Measurements from ENCODE around the gene LCA5L. TPM values are rescaled to one million over a fixed set of nuclear protein-coding genes. Genes with fewer than 3 reads are reported as not detected.
"Not testable (repeated sequence)": the region's sequence is repeated elsewhere in the genome, so short reads cannot be mapped to it uniquely, and the experiment has no call there.

LCA5L gene
- total RNA-seq, 1 donor from 2014 or later, result 2.0 TPM

DNA sequence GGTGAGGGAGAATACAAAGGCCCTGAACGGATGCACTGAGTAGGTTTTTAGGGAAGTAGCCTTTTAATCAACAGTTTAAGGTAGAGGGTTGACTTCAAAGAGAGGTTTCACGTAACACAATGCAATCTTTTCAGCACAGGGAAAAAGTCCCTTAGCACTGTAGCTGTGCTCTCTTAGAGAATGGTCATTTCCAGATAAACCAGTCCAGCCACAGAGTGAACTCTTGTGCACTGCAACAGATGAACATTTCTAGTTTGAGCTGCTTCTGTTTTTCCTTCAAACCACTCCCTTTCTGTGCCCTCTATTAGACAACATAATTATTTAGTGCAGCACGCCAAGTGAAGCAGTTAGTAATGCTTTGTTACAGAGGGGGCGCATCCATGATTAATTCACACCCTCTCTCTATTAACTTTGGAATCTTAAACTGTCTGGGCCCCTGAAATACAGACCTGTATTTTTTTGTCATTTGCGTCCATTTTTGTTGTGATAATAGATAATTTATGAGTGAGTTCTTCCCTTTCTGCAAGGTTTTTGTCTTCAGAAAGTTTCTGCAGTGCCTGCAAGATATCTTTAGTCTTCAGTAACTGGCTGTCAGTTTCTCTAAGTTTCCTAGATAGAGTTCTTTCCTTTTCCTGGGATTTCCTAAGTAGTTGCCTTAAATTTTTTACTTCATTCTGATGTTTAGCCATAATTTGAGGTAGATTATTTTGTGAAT, 22.9 kb downstream of the LCA5L start:
- DNase-seq (ENCODE audit: low read depth) (no peak), FAIRE-seq (peak; percentile 17)
- H3K9me3 ChIP-seq (ENCODE audit: insufficient read depth, low read depth, low read length), result no peaks in the 10 kb centered on the region
- H3K4me2 ChIP-seq (ENCODE audit: low read length), result no peak overlapping the region
- H4K20me1 ChIP-seq (ENCODE audit: insufficient read depth, low read length), result no peaks in the 10 kb centered on the region
- no peaks in the 10 kb centered on the region for H3K27me3 ChIP-seq (ENCODE audit: insufficient read depth, low read length)
- no peaks in the 10 kb centered on the region for H3K4me1 Mint-ChIP-seq (ENCODE audit: low read depth, unreplicated experiment)
- no peaks in the 10 kb centered on the region for H3K4me1 ChIP-seq (ENCODE audit: insufficient read depth, low read length)
- H3K36me3 ChIP-seq (ENCODE audit: insufficient read depth, low read length), result no peaks in the 10 kb centered on the region
- H3K27me3 Mint-ChIP-seq (ENCODE audit: low read depth, unreplicated experiment), result no peaks in the 10 kb centered on the region
- peaks cover 5% of the 10 kb centered on the region for H3K36me3 Mint-ChIP-seq (ENCODE audit: low read depth, unreplicated experiment)
- H3K79me2 ChIP-seq (ENCODE audit: insufficient read depth, low read length), result no peaks in the 10 kb centered on the region
- H3K9ac ChIP-seq (ENCODE audit: low read length), result no peak overlapping the region
- no peak overlapping the region for H3K4me3 ChIP-seq (ENCODE audit: insufficient read depth, low read depth, low read length)
- no peak overlapping the region for H3K27ac Mint-ChIP-seq (ENCODE audit: unreplicated experiment)
- H3K4me3 Mint-ChIP-seq (ENCODE audit: unreplicated experiment), result no peak overlapping the region
- TF ChIP-seq, protein P1, sequence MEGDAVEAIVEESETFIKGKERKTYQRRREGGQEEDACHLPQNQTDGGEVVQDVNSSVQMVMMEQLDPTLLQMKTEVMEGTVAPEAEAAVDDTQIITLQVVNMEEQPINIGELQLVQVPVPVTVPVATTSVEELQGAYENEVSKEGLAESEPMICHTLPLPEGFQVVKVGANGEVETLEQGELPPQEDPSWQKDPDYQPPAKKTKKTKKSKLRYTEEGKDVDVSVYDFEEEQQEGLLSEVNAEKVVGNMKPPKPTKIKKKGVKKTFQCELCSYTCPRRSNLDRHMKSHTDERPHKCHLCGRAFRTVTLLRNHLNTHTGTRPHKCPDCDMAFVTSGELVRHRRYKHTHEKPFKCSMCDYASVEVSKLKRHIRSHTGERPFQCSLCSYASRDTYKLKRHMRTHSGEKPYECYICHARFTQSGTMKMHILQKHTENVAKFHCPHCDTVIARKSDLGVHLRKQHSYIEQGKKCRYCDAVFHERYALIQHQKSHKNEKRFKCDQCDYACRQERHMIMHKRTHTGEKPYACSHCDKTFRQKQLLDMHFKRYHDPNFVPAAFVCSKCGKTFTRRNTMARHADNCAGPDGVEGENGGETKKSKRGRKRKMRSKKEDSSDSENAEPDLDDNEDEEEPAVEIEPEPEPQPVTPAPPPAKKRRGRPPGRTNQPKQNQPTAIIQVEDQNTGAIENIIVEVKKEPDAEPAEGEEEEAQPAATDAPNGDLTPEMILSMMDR (IDR thresholded peaks at IDR 0.05; ENCODE audit: insufficient read depth, low read depth, low read length), result no peak
- TF ChIP-seq EZH2 (IDR thresholded peaks at IDR 0.05; ENCODE audit: insufficient read depth, low read length), result no peak
- H3K27ac ChIP-seq (ENCODE audit: low read depth, low read length), result no peak overlapping the region
- no peak overlapping the region for H2AFZ ChIP-seq (ENCODE audit: low read depth, low read length)
- no peaks in the 10 kb centered on the region for H3K9me3 Mint-ChIP-seq (ENCODE audit: unreplicated experiment)

DNA sequence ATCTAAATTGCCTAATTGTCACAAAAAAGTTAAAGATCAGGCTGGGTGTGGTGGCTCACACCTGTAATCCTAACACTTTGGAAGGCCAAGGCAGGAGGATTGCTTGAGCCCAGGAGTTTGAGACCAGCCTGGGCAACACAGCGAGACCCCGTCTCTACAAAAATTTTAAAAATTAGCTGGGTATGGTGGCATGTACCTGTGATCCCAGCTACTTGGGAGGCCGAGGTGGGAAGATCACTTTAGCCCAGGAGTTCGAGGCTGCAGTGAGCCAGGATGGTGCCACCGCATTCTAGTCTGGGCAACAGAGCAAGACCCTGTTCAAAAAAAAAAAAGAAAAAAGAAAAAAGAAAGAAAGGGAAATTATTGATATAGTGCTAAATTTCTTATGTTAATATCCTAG, 26.4 kb downstream of the LCA5L start:
- H3K27ac ChIP-seq (ENCODE audit: low read depth, low read length); H3K4me1 ChIP-seq (ENCODE audit: insufficient read depth, low read length); H3K4me3 Mint-ChIP-seq (ENCODE audit: unreplicated experiment); H3K4me3 ChIP-seq (ENCODE audit: insufficient read depth, low read depth, low read length); DNase-seq (ENCODE audit: low read depth); H3K4me2 ChIP-seq (ENCODE audit: low read length); H3K36me3 ChIP-seq (ENCODE audit: insufficient read depth, low read length); H3K36me3 Mint-ChIP-seq (ENCODE audit: low read depth, unreplicated experiment); H3K27me3 ChIP-seq (ENCODE audit: insufficient read depth, low read length); H3K4me1 Mint-ChIP-seq (ENCODE audit: low read depth, unreplicated experiment); H3K9ac ChIP-seq (ENCODE audit: low read length); H3K9me3 ChIP-seq (ENCODE audit: insufficient read depth, low read depth, low read length); H3K79me2 ChIP-seq (ENCODE audit: insufficient read depth, low read length); FAIRE-seq; H3K27ac Mint-ChIP-seq (ENCODE audit: unreplicated experiment); H3K9me3 Mint-ChIP-seq (ENCODE audit: unreplicated experiment); H4K20me1 ChIP-seq (ENCODE audit: insufficient read depth, low read length); H3K27me3 Mint-ChIP-seq (ENCODE audit: low read depth, unreplicated experiment); H2AFZ ChIP-seq (ENCODE audit: low read depth, low read length): not testable (repeated sequence)

DNA sequence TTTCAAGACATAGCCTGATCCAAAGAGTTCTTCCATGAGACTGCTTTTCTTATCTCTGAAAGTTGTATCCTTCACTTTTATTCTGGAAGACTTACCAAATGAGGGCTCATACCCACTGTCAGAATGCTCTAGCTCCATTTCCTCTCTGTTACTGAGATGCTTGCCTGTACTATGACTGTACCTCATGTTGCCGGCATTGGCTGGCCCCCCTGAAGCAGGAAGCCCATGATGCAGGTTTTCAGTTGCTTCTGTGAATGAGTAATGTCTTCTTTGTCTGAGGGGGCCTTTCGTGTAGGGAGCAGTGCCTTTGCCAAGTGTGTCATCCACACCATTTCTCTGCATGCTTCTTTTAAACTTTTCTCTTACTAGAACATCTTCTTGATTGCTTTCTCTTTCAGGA, 39.5 kb downstream of the LCA5L start:
- Histone ChIP-seq H3K27me3 (ENCODE audit: insufficient read depth, low read length) (no peaks in the 10 kb centered on the region), H4K20me1 (ENCODE audit: insufficient read depth, low read length) (no peaks in the 10 kb centered on the region), H3K4me3 (ENCODE audit: insufficient read depth, low read depth, low read length) (no peak overlapping the region), H3K9me3 (ENCODE audit: insufficient read depth, low read depth, low read length) (peaks cover 4% of the 10 kb centered on the region), H3K9ac (ENCODE audit: low read length) (no peak overlapping the region), H3K4me2 (ENCODE audit: low read length) (no peak overlapping the region), H3K79me2 (ENCODE audit: insufficient read depth, low read length) (no peaks in the 10 kb centered on the region), H3K4me1 (ENCODE audit: insufficient read depth, low read length) (no peaks in the 10 kb centered on the region), H3K36me3 (ENCODE audit: insufficient read depth, low read length) (no peaks in the 10 kb centered on the region), H2AFZ (ENCODE audit: low read depth, low read length) (no peak overlapping the region), H3K27ac (ENCODE audit: low read depth, low read length) (no peak overlapping the region)
- Mint-ChIP-seq H3K4me1 (ENCODE audit: low read depth, unreplicated experiment) (no peaks in the 10 kb centered on the region), H3K27ac (ENCODE audit: unreplicated experiment) (no peak overlapping the region), H3K4me3 (ENCODE audit: unreplicated experiment) (no peak overlapping the region), H3K27me3 (ENCODE audit: low read depth, unreplicated experiment) (no peaks in the 10 kb centered on the region), H3K9me3 (ENCODE audit: unreplicated experiment) (peaks cover 9% of the 10 kb centered on the region), H3K36me3 (ENCODE audit: low read depth, unreplicated experiment) (peaks cover 21% of the 10 kb centered on the region)
- DNase-seq (ENCODE audit: low read depth) (no peak), FAIRE-seq (no peak)
- TF ChIP-seq EZH2 (IDR thresholded peaks at IDR 0.05; ENCODE audit: insufficient read depth, low read length), result no peak
- TF ChIP-seq, protein P1 (IDR thresholded peaks at IDR 0.05; ENCODE audit: insufficient read depth, low read depth, low read length), result no peak
